Testis (tissue), 2 donors: ENCODE data around the gene SIK2.

Source experiments
- CTCF ChIP-seq, 3 experiments: fragments of 450-650 bp in 2 of 3; fragments of 200-600 bp in 1 of 3; sonication (generic) in 1 of 3; IDR thresholded peaks; one replicate each; pipeline ENCODE4 v1.5.1; 2016 to 2019; ENCODE audit warnings: antibody characterized with exemption in 3 of 3, mild to moderate bottlenecking in 2 of 3, moderate library complexity in 1 of 3
- POLR2A ChIP-seq: fragments of 450-650 bp; IDR thresholded peaks from one replicate; pipeline ENCODE4 v1.6.1; 2017; ENCODE audit warnings: antibody characterized with exemption, mild to moderate bottlenecking, moderate library complexity

- TF ChIP-seq CTCF (IDR thresholded peaks at IDR 0.05), result no peak
- no peak for TF ChIP-seq POLR2A
Measured at GRCh38 chr11:111756097-111756496, 153.8 kb downstream of the SIK2 start.
